Cardiac fibroblast (primary cell): ENCODE results near the gene SPATA6L.
A peak's percentile ranks its signal among the peaks of the same experiment; 100 is the strongest.

ENCODE experiments used
- DNase-seq, 2 donors: peaks; one replicate each; pipeline versions ENCODE4 v3.0.0 to v3.0.0-alpha.2; 2010; ENCODE audit warnings: low read depth in 2 of 2
- H3K4me3 ChIP-seq, 2 donors: replicated peaks in 1 of 2; 1 replicate in 1 of 2; 2 replicates in 1 of 2; pipeline ENCODE4 v1.5.1; 2011; ENCODE audit warnings: low read depth in 2 of 2, low read length in 2 of 2, mild to moderate bottlenecking in 2 of 2, moderate library complexity in 1 of 2
- TF ChIP-seq, protein P1 (sequence below): IDR thresholded peaks from one replicate; pipeline ENCODE4 v1.5.1; 2011; ENCODE audit warnings: low read depth, mild to moderate bottlenecking, low read length, inconsistent platforms

Gene SPATA6L

DNA sequence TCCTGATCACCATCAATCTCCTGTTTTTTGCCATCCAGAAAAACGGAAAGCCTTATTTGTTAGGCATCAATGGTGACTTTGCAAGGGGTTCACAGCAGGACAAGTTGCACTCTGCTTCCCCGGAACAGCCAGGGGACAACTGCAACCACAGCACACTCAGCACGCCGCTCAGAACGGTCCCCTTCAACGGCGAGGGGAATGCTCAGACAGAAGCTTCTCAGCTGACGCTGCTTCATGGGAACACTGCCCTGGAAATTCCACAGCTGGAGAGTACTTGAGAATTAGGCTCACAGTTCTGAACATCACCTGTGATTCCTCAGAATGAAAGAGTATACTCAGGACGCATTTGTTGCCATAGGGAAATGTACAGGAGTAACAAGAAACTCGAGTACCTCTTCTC lies 44.3 kb downstream of the SPATA6L start:
- TF ChIP-seq, protein P1, sequence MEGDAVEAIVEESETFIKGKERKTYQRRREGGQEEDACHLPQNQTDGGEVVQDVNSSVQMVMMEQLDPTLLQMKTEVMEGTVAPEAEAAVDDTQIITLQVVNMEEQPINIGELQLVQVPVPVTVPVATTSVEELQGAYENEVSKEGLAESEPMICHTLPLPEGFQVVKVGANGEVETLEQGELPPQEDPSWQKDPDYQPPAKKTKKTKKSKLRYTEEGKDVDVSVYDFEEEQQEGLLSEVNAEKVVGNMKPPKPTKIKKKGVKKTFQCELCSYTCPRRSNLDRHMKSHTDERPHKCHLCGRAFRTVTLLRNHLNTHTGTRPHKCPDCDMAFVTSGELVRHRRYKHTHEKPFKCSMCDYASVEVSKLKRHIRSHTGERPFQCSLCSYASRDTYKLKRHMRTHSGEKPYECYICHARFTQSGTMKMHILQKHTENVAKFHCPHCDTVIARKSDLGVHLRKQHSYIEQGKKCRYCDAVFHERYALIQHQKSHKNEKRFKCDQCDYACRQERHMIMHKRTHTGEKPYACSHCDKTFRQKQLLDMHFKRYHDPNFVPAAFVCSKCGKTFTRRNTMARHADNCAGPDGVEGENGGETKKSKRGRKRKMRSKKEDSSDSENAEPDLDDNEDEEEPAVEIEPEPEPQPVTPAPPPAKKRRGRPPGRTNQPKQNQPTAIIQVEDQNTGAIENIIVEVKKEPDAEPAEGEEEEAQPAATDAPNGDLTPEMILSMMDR, result no peak
- no peak overlapping the region for H3K4me3 ChIP-seq
- no peak for DNase-seq

- TF ChIP-seq, protein P1, result no peak
- no peak overlapping the region for H3K4me3 ChIP-seq
- peak; percentile 12 to 71 for DNase-seq
These were observed 45.3 kb downstream of the SPATA6L start for GRCh38 chr9:4620881-4621555.

- DNase-seq, result no peak
- no peak overlapping the region for H3K4me3 ChIP-seq
- TF ChIP-seq, protein P1, result no peak
These were observed 46.1 kb downstream of the SPATA6L start for GRCh38 chr9:4620057-4620765.

- no peak overlapping the region for H3K4me3 ChIP-seq
- no peak for DNase-seq
- TF ChIP-seq, protein P1, result no peak
These were observed 47.6 kb downstream of the SPATA6L start for GRCh38 chr9:4618700-4619099.

DNA sequence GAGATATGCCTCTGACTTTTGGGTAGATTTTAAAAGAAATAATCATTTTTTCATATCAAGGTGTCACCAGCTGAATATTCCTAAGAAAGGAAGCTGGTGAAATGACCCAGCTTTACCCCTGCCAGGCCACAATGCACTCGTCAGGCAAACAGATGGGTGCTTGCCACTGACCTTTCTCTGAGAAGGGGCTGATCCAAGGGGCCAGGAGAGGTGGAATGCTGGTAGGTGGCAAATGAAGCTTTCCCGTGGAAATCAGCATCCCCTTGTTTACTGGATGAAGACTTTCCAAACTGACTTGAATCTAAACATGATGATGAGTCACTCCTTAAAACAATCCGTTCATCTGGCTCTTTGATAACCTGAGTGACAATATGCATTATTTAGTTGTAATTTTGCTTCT lies 48.5 kb downstream of the SPATA6L start:
- TF ChIP-seq, protein P1, result no peak
- H3K4me3 ChIP-seq, result no peak overlapping the region
- no peak for DNase-seq

- no peak for DNase-seq
- no peak overlapping the region for H3K4me3 ChIP-seq
- TF ChIP-seq, protein P1, result no peak
These were observed 50.5 kb downstream of the SPATA6L start for GRCh38 chr9:4615778-4616177.
